OCI-LY7 (cell line): ENCODE data around the gene RAD51B. TPM values are rescaled to one million over a fixed set of nuclear protein-coding genes. Genes with fewer than 3 reads are reported as not detected.

Experiments used
- BruUV-seq: library from RNA; stranded (reverse); fragments of 400-500 nt; replicated peaks from 2 replicates; lab custom pipeline; 2021; lab: Mats Ljungman, UMichigan
- CTCF ChIA-PET: fragments of 300-600 bp; sonication (Branson Sonifier 250); formaldehyde crosslinking; loops from one replicate; lab custom pipeline; 2022; ENCODE audit warnings: antibody characterized with exemption; ENCODE audit not compliant: unreplicated experiment; lab: Charles Lee
- POLR2A ChIA-PET: fragments of 300-600 bp; sonication (Branson Sonifier 250); formaldehyde crosslinking; loops from one replicate; lab custom pipeline; 2022; ENCODE audit warnings: antibody characterized with exemption; lab: Charles Lee
- DNase-seq: peaks from one replicate; pipeline ENCODE4 v3.0.0-alpha.2; 2015; ENCODE audit warnings: low spot score
- H2AFZ ChIP-seq: fragments of 200-600 bp; sonication (generic), shearing (Covaris generic); 2 replicates; pipeline ENCODE4 v1.6.1; 2014; ENCODE audit warnings: mild to moderate bottlenecking, antibody characterized with exemption, low read length, moderate library complexity
- H3K27ac ChIP-seq: fragments of 200-600 bp; sonication (generic); 2 replicates; pipeline ENCODE4 v1.5.1; 2014; ENCODE audit warnings: mixed run types, low read depth, mild to moderate bottlenecking, moderate library complexity, low read length, inconsistent platforms; ENCODE audit not compliant: poor library complexity, severe bottlenecking
- H3K36me3 ChIP-seq: fragments of 200-600 bp; sonication (generic); 2 replicates; pipeline ENCODE4 v1.6.1; 2014; ENCODE audit warnings: mild to moderate bottlenecking, antibody characterized with exemption, low read length, moderate library complexity, mixed read lengths; ENCODE audit not compliant: insufficient read depth
- H3K4me1 ChIP-seq: fragments of 200-600 bp; sonication (generic); 2 replicates; pipeline ENCODE4 v1.5.1; 2014; ENCODE audit warnings: mild to moderate bottlenecking, low read length; ENCODE audit not compliant: insufficient read depth, poor library complexity, severe bottlenecking
- H3K4me2 ChIP-seq: fragments of 200-600 bp; sonication (generic); 2 replicates; pipeline ENCODE4 v1.6.1; 2014; ENCODE audit warnings: mild to moderate bottlenecking, low read length
- H3K4me3 ChIP-seq: fragments of 200-600 bp; sonication (generic); 2 replicates; pipeline ENCODE4 v1.5.1; 2014; ENCODE audit warnings: mild to moderate bottlenecking, low read depth, low read length; ENCODE audit not compliant: poor library complexity, severe bottlenecking
- H3K79me2 ChIP-seq: fragments of 200-600 bp; sonication (generic); 2 replicates; pipeline ENCODE4 v1.6.1; 2016; ENCODE audit warnings: low read depth, mild to moderate bottlenecking, low read length, moderate library complexity, mixed read lengths; ENCODE audit not compliant: insufficient read depth
- H3K9me2 ChIP-seq: fragments of 200-600 bp; sonication (generic); 2 replicates; pipeline ENCODE4 v1.6.1; 2016; ENCODE audit warnings: mild to moderate bottlenecking, low read length, mixed read lengths; ENCODE audit not compliant: insufficient read depth
- H3K9me3 ChIP-seq: fragments of 200-600 bp; sonication (generic); 2 replicates; pipeline ENCODE4 v1.6.1; 2014; ENCODE audit warnings: mild to moderate bottlenecking, mixed run types, low read length, mixed read lengths
- H4K20me1 ChIP-seq: fragments of 200-600 bp; sonication (generic); 2 replicates; pipeline ENCODE4 v1.6.1; 2014; ENCODE audit warnings: mild to moderate bottlenecking, antibody characterized with exemption, low read length, moderate library complexity, mixed read lengths; ENCODE audit not compliant: insufficient read depth
- CTCF ChIP-seq: fragments of 200-600 bp; sonication (generic); conservative IDR thresholded peaks from 2 replicates; pipeline ENCODE4 v1.5.1; 2014; ENCODE audit warnings: mild to moderate bottlenecking, antibody characterized with exemption, low read length, moderate library complexity, mixed read lengths
- EZH2phosphoT487 ChIP-seq: fragments of 200-600 bp; sonication (generic); IDR thresholded peaks from 2 replicates; pipeline ENCODE4 v1.6.1; 2018; ENCODE audit warnings: low read depth, borderline replicate concordance, mild to moderate bottlenecking, mixed run types, antibody characterized with exemption, low read length, moderate library complexity, mixed read lengths
- intact Hi-C: fragments of 100-400 bp; cut with micrococcal nuclease; formaldehyde crosslinking; loops from one replicate; pipeline ENCODE4 v1.10.0; 2022; ENCODE audit not compliant: unreplicated experiment
- total RNA-seq, 2 experiments: library from RNA; depleted of rRNA in 1 of 2; stranded (reverse); fragments of >200 nt in 1 of 2; shearing (Covaris generic) in 1 of 2; gene quantifications; 2 replicates each; pipeline ENCODE4 v1.2.3, GENCODE V29; 2014 to 2022

Gene RAD51B
- total RNA-seq, 2 experiments from 2014 or later = 41.4 to 89.9 TPM

GRCh38 chr14:68599896-68600610 is 780.5 kb downstream of the RAD51B start:
- H3K9me2 ChIP-seq = no peaks in the 10 kb centered on the region
- no peak overlapping the region for H3K4me3 ChIP-seq
- H3K9me3 ChIP-seq = 0 out of 2 replicates have a peak, but pooled peaks cover 6% of the 10 kb centered on the region
- no peak overlapping the region for H3K4me2 ChIP-seq
- H3K4me1 ChIP-seq = no peaks in the 10 kb centered on the region
- CTCF ChIA-PET = no interaction called here
- no peak overlapping the region for H2AFZ ChIP-seq
- H3K79me2 ChIP-seq = no peaks in the 10 kb centered on the region
- intact Hi-C loops = no loop called here
- no TSS peak for BruUV-seq
- H3K36me3 ChIP-seq = no peaks in the 10 kb centered on the region
- H3K27ac ChIP-seq = no peak overlapping the region
- DNase-seq = no peak
- no peaks in the 10 kb centered on the region for H4K20me1 ChIP-seq
- TF ChIP-seq CTCF = no peak
- no peak for TF ChIP-seq EZH2phosphoT487
- POLR2A ChIA-PET = interaction anchor here (0.6 kb wide), 1 partner anchor 27 kb away, joined by 4 read pairs; no protein-coding TSS in a partner anchor

- Histone ChIP-seq H3K4me2 (no peak overlapping the region), H4K20me1 (no peaks in the 10 kb centered on the region), H3K9me3 (0 out of 2 replicates have a peak, but pooled peaks cover 7% of the 10 kb centered on the region), H3K4me1 (no peaks in the 10 kb centered on the region), H3K79me2 (no peaks in the 10 kb centered on the region), H3K27ac (no peak overlapping the region), H3K36me3 (no peaks in the 10 kb centered on the region; the same call in 1 of the 2 replicates), H3K4me3 (no peak overlapping the region), H3K9me2 (no peaks in the 10 kb centered on the region), H2AFZ (no peak overlapping the region)
- ChIA-PET CTCF (no interaction called here), POLR2A (no interaction called here)
- DNase-seq = no peak
- no TSS peak for BruUV-seq
- TF ChIP-seq CTCF = no peak
- no peak for TF ChIP-seq EZH2phosphoT487
- intact Hi-C loops = no loop called here
These were observed 782.9 kb downstream of the RAD51B start for GRCh38 chr14:68602507-68602906.
